Measurements from ENCODE around the gene DOCK7. TPM values are rescaled to one million over a fixed set of nuclear protein-coding genes. Genes with fewer than 3 reads are reported as not detected.

The DOCK7 gene
- total RNA-seq, 2 experiments from 2014 or later: 6.6 to 16.8 TPM

DNA sequence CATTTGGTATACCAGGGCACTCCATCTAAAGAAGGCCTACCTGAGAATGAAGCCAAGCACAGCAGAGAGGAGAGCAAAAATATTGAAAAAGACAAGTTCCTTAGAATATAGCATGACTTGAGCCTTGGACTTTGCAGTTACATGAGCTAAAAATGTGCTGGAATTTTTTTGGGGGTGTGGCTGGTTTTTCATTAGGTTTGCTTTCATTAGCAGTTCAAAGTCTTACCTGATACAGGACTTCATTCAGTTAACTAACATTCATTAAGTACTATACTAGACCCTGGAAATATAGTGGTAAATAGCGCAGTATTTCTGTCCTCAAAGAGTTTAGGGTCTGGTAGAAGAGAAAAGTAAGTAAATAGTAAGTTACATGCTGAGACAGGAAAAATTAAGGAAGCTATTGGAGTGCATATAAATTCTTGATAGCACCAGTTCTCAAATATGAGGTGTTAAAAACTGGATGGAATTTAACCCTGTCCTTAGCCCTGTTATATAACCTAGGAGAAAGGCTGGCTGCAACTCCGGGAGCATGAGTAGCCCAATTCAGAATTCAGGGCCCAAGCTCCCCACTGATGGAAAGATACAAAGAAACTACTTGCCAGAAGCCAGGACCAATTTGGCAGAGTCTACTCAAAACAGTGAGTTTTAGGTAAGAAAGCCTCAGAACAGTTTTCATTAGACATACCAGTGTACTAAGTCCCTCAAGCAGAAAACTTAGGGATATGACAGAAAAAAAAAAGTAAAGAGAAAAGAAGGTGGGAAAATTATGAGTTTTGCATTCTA is 3.1 kb upstream of the DOCK7 start:
- Mint-ChIP-seq H3K4me1 (ENCODE audit: low read depth) (peaks cover 8% of the 10 kb centered on the region), H3K36me3 (ENCODE audit: low read depth) (no peaks in the 10 kb centered on the region), H3K9me3 (no peaks in the 10 kb centered on the region), H3K4me3 (no peak overlapping the region), H3K27me3 (no peaks in the 10 kb centered on the region), H3K27ac (no peak overlapping the region)
- TF ChIP-seq, protein P1, sequence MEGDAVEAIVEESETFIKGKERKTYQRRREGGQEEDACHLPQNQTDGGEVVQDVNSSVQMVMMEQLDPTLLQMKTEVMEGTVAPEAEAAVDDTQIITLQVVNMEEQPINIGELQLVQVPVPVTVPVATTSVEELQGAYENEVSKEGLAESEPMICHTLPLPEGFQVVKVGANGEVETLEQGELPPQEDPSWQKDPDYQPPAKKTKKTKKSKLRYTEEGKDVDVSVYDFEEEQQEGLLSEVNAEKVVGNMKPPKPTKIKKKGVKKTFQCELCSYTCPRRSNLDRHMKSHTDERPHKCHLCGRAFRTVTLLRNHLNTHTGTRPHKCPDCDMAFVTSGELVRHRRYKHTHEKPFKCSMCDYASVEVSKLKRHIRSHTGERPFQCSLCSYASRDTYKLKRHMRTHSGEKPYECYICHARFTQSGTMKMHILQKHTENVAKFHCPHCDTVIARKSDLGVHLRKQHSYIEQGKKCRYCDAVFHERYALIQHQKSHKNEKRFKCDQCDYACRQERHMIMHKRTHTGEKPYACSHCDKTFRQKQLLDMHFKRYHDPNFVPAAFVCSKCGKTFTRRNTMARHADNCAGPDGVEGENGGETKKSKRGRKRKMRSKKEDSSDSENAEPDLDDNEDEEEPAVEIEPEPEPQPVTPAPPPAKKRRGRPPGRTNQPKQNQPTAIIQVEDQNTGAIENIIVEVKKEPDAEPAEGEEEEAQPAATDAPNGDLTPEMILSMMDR (IDR thresholded peaks at IDR 0.05): no peak
- CTCF ChIA-PET: no interaction called here
- intact Hi-C loops (cut with micrococcal nuclease): no loop called here
- no peak for ATAC-seq
- POLR2A ChIA-PET: no interaction called here
- no peak for DNase-seq

DNA sequence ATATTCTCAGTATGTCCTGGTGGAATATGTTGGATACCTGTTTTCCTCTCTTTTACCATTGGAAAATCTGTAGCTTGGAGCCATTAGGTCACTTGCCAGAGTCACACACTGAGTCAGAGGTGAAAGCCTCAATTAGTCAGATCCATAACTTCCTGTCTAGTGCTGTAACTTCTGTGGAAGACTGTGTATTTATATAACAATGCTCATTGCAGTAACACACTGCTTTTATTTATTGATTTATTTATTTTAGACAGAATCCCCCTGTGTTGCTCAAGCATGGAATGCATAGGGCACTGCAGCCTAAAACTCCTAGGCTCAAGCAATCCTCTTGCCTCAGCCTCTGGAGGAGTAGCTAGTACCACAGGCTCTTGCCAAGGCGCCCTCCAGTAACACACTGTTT is 1.3 kb upstream of the DOCK7 start:
- intact Hi-C loops (cut with micrococcal nuclease): no loop called here
- Mint-ChIP-seq H3K27ac (no peak overlapping the region), H3K27me3 (no peaks in the 10 kb centered on the region), H3K4me1 (ENCODE audit: low read depth) (peaks cover 13% of the 10 kb centered on the region), H3K9me3 (no peaks in the 10 kb centered on the region), H3K4me3 (no peak overlapping the region), H3K36me3 (ENCODE audit: low read depth) (no peaks in the 10 kb centered on the region)
- TF ChIP-seq, protein P1 (IDR thresholded peaks at IDR 0.05): no peak
- POLR2A ChIA-PET: interaction anchor here (1.4 kb wide), 1 partner anchor 253 kb away, joined by 4 read pairs; no protein-coding TSS in a partner anchor
- no peak for DNase-seq
- no peak for ATAC-seq
- CTCF ChIA-PET: no interaction called here

DNA sequence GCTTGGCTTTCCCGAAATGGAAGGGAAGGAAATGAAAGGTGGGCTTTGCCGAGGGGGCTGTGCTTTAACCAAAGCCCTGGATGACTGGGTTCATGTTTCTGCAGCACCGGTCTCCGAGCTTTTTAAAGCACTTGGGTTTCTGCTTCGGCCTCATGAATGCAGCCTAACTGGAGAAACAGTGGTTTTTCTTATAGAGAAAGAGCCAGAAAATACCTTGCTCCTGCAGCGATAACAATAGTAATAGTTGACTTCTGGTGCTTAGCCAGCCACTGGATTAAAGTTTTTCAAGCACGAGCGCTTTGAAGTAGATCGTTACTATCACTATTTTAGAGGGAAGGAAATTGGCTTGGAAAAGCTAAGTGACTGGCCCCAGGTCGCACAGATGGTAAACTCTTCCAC is 500 bp upstream of the DOCK7 start:
- Mint-ChIP-seq H3K9me3 (no peaks in the 10 kb centered on the region), H3K4me1 (ENCODE audit: low read depth) (peaks cover 13% of the 10 kb centered on the region), H3K27me3 (no peaks in the 10 kb centered on the region), H3K4me3 (peak overlapping the region; percentile 81), H3K36me3 (ENCODE audit: low read depth) (no peaks in the 10 kb centered on the region), H3K27ac (peak overlapping the region; percentile 58)
- CTCF ChIA-PET: no interaction called here
- ATAC-seq (no peak), DNase-seq (no peak)
- intact Hi-C loops (cut with micrococcal nuclease): no loop called here
- POLR2A ChIA-PET: interaction anchor here (1.4 kb wide), 1 partner anchor 253 kb away, joined by 4 read pairs; no protein-coding TSS in a partner anchor
- TF ChIP-seq, protein P1 (IDR thresholded peaks at IDR 0.05): no peak

DNA sequence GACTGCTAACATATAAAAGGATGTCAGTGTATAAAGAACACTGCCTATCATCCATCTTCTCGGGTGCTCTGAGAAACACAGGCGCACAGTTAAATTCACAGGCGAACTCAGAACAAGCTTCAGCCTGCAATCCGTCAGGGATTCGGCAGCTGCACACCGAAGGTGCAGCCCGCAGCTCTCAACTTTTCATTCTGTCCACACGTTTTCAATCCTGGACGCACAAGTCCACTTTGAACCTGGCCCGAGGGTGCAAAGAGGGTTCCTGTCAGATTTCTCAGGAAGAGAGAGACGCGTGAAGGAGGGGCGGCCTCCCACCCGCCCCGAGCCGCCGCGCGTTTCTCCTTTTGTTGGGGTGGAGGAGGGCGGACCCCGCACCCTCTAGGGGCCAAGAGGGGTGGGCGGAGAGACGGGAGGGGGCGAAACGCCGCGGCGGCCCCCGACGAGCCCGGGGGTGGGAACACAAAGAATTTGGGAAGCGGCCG is 724 bp downstream of the DOCK7 start:
- Mint-ChIP-seq H3K36me3 (ENCODE audit: low read depth) (no peaks in the 10 kb centered on the region), H3K27ac (peak overlapping the region; percentile 21), H3K4me1 (ENCODE audit: low read depth) (peaks cover 13% of the 10 kb centered on the region), H3K27me3 (no peaks in the 10 kb centered on the region), H3K4me3 (peak overlapping the region; percentile 74), H3K9me3 (no peaks in the 10 kb centered on the region)
- TF ChIP-seq, protein P1 (IDR thresholded peaks at IDR 0.05): no peak
- peak; percentile 28 for ATAC-seq
- CTCF ChIA-PET: no interaction called here
- POLR2A ChIA-PET: no interaction called here
- peak; percentile 13 for DNase-seq
- intact Hi-C loops (cut with micrococcal nuclease): no loop called here

DNA sequence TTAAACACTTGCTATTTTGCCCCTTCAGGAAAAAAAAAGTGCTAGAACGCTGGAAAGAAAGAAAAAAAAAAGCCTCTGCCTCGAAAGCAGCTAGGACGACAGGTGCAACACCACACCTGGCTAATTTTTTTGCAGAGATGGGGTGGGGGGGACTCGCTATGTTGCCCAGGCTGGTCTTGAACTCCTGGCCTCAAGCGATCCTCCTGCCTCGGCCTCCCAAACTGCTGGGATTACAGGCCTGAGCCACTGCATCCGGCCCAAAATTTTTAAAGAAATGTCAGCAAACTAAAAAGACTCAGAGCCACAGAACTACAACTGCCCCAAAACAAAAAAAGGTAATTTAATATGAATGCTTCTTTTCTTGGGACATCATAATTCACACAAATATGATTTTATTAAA is 1.4 kb downstream of the DOCK7 start:
- ATAC-seq: no peak
- H3K9me3 Mint-ChIP-seq: no peaks in the 10 kb centered on the region
- CTCF ChIA-PET: no interaction called here
- TF ChIP-seq, protein P1 (IDR thresholded peaks at IDR 0.05): no peak
- no peak for DNase-seq
- intact Hi-C loops (cut with micrococcal nuclease): no loop called here
- POLR2A ChIA-PET: no interaction called here
- H3K36me3 Mint-ChIP-seq (ENCODE audit: low read depth): no peaks in the 10 kb centered on the region
- H3K4me1 Mint-ChIP-seq (ENCODE audit: low read depth): peaks cover 13% of the 10 kb centered on the region
- no peaks in the 10 kb centered on the region for H3K27me3 Mint-ChIP-seq
- H3K4me3 Mint-ChIP-seq: peak overlapping the region; percentile 74
- H3K27ac Mint-ChIP-seq: no peak overlapping the region

Data from activated CD8-positive, alpha-beta T cell treated with anti-CD3 and anti-CD28 coated beads for 36 hours (primary cell).